HepG2 (cell line): ENCODE data around the gene SIRT7. TPM values are rescaled to one million over a fixed set of nuclear protein-coding genes. Genes with fewer than 3 reads are reported as not detected.

Experiments used
- ARNT ChIP-seq: fragments of 450-650 bp; IDR thresholded peaks from 2 replicates; pipeline ENCODE4 v1.6.1; 2017
- ATM ChIP-seq: fragments of 450-650 bp; IDR thresholded peaks from 2 replicates; pipeline ENCODE4 v1.7.1; 2017; ENCODE audit warnings: mild to moderate bottlenecking, borderline replicate concordance
- ATRX ChIP-seq: sonication (generic); formaldehyde crosslinking; IDR thresholded peaks from 2 replicates; pipeline ENCODE4 v1.4.0; 2020; ENCODE audit warnings: missing genetic modification reagents, borderline replicate concordance
- CEBPB ChIP-seq: IDR thresholded peaks from 2 replicates; pipeline ENCODE4 v1.6.1; 2011; ENCODE audit warnings: low read depth, low read length, improper control_type of control experiment, borderline replicate concordance
- KDM1A ChIP-seq: IDR thresholded peaks from 2 replicates; pipeline ENCODE4 v1.6.1; 2016; ENCODE audit warnings: missing compliant biosample characterization
- KDM6A ChIP-seq: IDR thresholded peaks from 2 replicates; pipeline ENCODE4 v1.6.1; 2016; ENCODE audit warnings: low read depth
- KLF9 ChIP-seq: IDR thresholded peaks from 2 replicates; pipeline ENCODE4 v1.6.1; 2016; ENCODE audit warnings: low read depth
- NFATC3 ChIP-seq: sonication (generic); formaldehyde crosslinking; IDR thresholded peaks from 2 replicates; pipeline ENCODE4 v1.5.1; 2020; ENCODE audit warnings: mild to moderate bottlenecking, missing genetic modification reagents
- SP4 ChIP-seq: sonication (generic); formaldehyde crosslinking; IDR thresholded peaks from 2 replicates; pipeline ENCODE4 v1.8.1; 2023; ENCODE audit warnings: mild to moderate bottlenecking, missing genetic modification reagents
- UBTF ChIP-seq: sonication (generic); formaldehyde crosslinking; IDR thresholded peaks from 2 replicates; pipeline ENCODE4 v1.4.0; 2020; ENCODE audit warnings: mild to moderate bottlenecking, missing genetic modification reagents
- USF2 ChIP-seq, 2 experiments: sonication (generic) in 1 of 2; formaldehyde crosslinking in 1 of 2; IDR thresholded peaks; 2 replicates each; pipeline versions ENCODE4 v1.5.1 to v1.6.1; 2011 to 2020; ENCODE audit warnings: borderline replicate concordance in 1 of 2, low read depth in 1 of 2, low read length in 1 of 2, mild to moderate bottlenecking in 1 of 2, missing genetic modification reagents in 1 of 2, moderate library complexity in 1 of 2
- XBP1 ChIP-seq: sonication (generic); formaldehyde crosslinking; IDR thresholded peaks from 2 replicates; pipeline ENCODE4 v1.5.0; 2020; ENCODE audit warnings: missing genetic modification reagents
- ZBTB1 ChIP-seq: sonication (generic); formaldehyde crosslinking; IDR thresholded peaks from 2 replicates; pipeline ENCODE4 v1.4.0; 2020; ENCODE audit warnings: missing genetic modification reagents, borderline replicate concordance
- ZFP1 ChIP-seq: IDR thresholded peaks from 2 replicates; pipeline ENCODE4 v1.6.1; 2016
- ZNF20 ChIP-seq: sonication (generic); formaldehyde crosslinking; IDR thresholded peaks from 2 replicates; pipeline ENCODE4 v1.4.0; 2020; ENCODE audit warnings: mild to moderate bottlenecking, moderate library complexity, missing genetic modification reagents
- ZNF350 ChIP-seq: sonication (generic); formaldehyde crosslinking; IDR thresholded peaks from 2 replicates; pipeline ENCODE4 v1.4.0; 2020; ENCODE audit warnings: mild to moderate bottlenecking, low read depth, missing genetic modification reagents, borderline replicate concordance
- ZNF766 ChIP-seq: sonication (generic); formaldehyde crosslinking; IDR thresholded peaks from 2 replicates; pipeline ENCODE4 v1.5.0; 2020; ENCODE audit warnings: missing genetic modification reagents, borderline replicate concordance
- ZSCAN22 ChIP-seq: sonication (generic); formaldehyde crosslinking; IDR thresholded peaks from 2 replicates; pipeline ENCODE4 v1.4.0; 2020; ENCODE audit warnings: mild to moderate bottlenecking, missing genetic modification reagents
- polyA plus RNA-seq, 8 experiments: library from polyadenylated mRNA; depleted of rRNA in 3 of 8; stranded (reverse) in 7 of 8; unstranded in 1 of 8; fragments of >200 nt; fragmentation: Illumina TruSeq in 4 of 8; extraction: Trizol in 4 of 8; gene quantifications; 2 replicates each; pipeline versions ENCODE4 v1.2.1 to v1.2.3, GENCODE V29; 2011 to 2016; ENCODE audit warnings: low read depth in 4 of 8, missing spikeins in 1 of 8, mixed read lengths in 1 of 8; ENCODE audit not compliant: insufficient read depth in 1 of 8
- total RNA-seq, 5 experiments: library from RNA; depleted of rRNA; stranded (reverse); fragments of >200 nt; fragmentation: Illumina TruSeq; extraction: Trizol; gene quantifications; 2 replicates each; pipeline ENCODE4 v1.2.3, GENCODE V29; 2016; ENCODE audit warnings: low read depth in 1 of 5
- TF ChIP-seq, protein P1 (sequence below): IDR thresholded peaks from 2 replicates; pipeline ENCODE4 v1.6.1; 2016; ENCODE audit warnings: mild to moderate bottlenecking
- TF ChIP-seq, protein P2 (sequence below): sonication (generic); formaldehyde crosslinking; IDR thresholded peaks from 2 replicates; pipeline ENCODE4 v1.9.0; 2021; ENCODE audit warnings: missing genetic modification reagents, mild to moderate bottlenecking, borderline replicate concordance
- TF ChIP-seq, protein P3 (sequence below): sonication (generic); formaldehyde crosslinking; IDR thresholded peaks from 2 replicates; pipeline ENCODE4 v1.9.0; 2021; ENCODE audit warnings: missing genetic modification reagents, mild to moderate bottlenecking, borderline replicate concordance

Gene SIRT7
- total and polyA plus RNA-seq, 2 of the 13 experiments (the other 11 are each of a cell fraction or from before 2014, with no cell fraction given) = 8.3 to 24.8 TPM

- TF ChIP-seq USF2 (IDR thresholded peaks at IDR 0.05; ENCODE audit: low read depth, low read length) (no peak), USF2 (CRISPR knock-in tag; IDR thresholded peaks at IDR 0.05; ENCODE audit: borderline replicate concordance) (no peak), KLF9 (CRISPR knock-in tag) (no peak), UBTF (CRISPR knock-in tag) (peak; percentile 69), ZNF20 (CRISPR knock-in tag) (0 out of 2 replicates have a peak, but pooled peaks have one; percentile 30), XBP1 (CRISPR knock-in tag) (no peak), ZNF350 (CRISPR knock-in tag) (peak; percentile 71; the same call in 1 of the 2 replicates), ATRX (no peak), KDM1A (CRISPR knock-in tag) (no peak), ATM (no peak), NFATC3 (no peak), ARNT (no peak), KDM6A (no peak), ZBTB1 (no peak), ZFP1 (no peak), CEBPB (no peak), SP4 (CRISPR knock-in tag) (no peak), ZSCAN22 (no peak), ZNF766 (CRISPR knock-in tag) (0 out of 2 replicates have a peak, but pooled peaks have one; percentile 35)
- TF ChIP-seq, protein P1, sequence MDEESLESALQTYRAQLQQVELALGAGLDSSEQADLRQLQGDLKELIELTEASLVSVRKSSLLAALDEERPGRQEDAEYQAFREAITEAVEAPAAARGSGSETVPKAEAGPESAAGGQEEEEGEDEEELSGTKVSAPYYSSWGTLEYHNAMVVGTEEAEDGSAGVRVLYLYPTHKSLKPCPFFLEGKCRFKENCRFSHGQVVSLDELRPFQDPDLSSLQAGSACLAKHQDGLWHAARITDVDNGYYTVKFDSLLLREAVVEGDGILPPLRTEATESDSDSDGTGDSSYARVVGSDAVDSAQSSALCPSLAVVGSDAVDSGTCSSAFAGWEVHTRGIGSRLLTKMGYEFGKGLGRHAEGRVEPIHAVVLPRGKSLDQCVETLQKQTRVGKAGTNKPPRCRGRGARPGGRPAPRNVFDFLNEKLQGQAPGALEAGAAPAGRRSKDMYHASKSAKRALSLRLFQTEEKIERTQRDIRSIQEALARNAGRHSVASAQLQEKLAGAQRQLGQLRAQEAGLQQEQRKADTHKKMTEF (CRISPR knock-in tag) = no peak; the same call in 1 of the 2 replicates
- TF ChIP-seq, protein P2, sequence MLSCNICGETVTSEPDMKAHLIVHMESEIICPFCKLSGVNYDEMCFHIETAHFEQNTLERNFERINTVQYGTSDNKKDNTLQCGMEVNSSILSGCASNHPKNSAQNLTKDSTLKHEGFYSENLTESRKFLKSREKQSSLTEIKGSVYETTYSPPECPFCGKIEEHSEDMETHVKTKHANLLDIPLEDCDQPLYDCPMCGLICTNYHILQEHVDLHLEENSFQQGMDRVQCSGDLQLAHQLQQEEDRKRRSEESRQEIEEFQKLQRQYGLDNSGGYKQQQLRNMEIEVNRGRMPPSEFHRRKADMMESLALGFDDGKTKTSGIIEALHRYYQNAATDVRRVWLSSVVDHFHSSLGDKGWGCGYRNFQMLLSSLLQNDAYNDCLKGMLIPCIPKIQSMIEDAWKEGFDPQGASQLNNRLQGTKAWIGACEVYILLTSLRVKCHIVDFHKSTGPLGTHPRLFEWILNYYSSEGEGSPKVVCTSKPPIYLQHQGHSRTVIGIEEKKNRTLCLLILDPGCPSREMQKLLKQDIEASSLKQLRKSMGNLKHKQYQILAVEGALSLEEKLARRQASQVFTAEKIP (CRISPR knock-in tag) = no peak
- TF ChIP-seq, protein P3, sequence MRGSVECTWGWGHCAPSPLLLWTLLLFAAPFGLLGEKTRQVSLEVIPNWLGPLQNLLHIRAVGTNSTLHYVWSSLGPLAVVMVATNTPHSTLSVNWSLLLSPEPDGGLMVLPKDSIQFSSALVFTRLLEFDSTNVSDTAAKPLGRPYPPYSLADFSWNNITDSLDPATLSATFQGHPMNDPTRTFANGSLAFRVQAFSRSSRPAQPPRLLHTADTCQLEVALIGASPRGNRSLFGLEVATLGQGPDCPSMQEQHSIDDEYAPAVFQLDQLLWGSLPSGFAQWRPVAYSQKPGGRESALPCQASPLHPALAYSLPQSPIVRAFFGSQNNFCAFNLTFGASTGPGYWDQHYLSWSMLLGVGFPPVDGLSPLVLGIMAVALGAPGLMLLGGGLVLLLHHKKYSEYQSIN = no peak
These were observed 48.5 kb downstream of the SIRT7 start (continued) for GRCh38 chr17:81869221-81870130.
